GM10248 (cell line): ENCODE measurements around the gene CADM1.

Experiments used
- CTCF ChIA-PET: fragments of 300-600 bp; sonication (Branson Sonifier 250); formaldehyde crosslinking; extraction: SDS; loops from one replicate; lab custom pipeline; 2021; ENCODE audit warnings: antibody characterized with exemption; lab: Yijun Ruan, JAX
- POLR2A ChIA-PET: fragments of 350-650 bp; sonication (Branson Sonifier 250); formaldehyde crosslinking; extraction: SDS; loops from one replicate; lab custom pipeline; 2020; ENCODE audit warnings: antibody characterized with exemption; lab: Yijun Ruan, JAX
- DNase-seq: peaks from one replicate; pipeline ENCODE4 v3.0.0; 2012; ENCODE audit errors: extremely low spot score
- CTCF ChIP-seq: IDR thresholded peaks from 2 replicates; pipeline ENCODE4 v1.5.1; 2012; ENCODE audit warnings: mild to moderate bottlenecking, low read depth; ENCODE audit errors: extremely low read depth, missing control alignments, control extremely low read depth

The CADM1 gene

GRCh38 chr11:115459563-115459962 is 44.7 kb downstream of the CADM1 start:
- TF ChIP-seq CTCF: no peak
- POLR2A ChIA-PET: no interaction called here
- CTCF ChIA-PET: interaction anchor here (2.0 to 2.2 kb wide), 2 partner anchors 11 to 12 kb away, joined by 5 to 9 read pairs; no protein-coding TSS in a partner anchor
- no peak for DNase-seq

DNA sequence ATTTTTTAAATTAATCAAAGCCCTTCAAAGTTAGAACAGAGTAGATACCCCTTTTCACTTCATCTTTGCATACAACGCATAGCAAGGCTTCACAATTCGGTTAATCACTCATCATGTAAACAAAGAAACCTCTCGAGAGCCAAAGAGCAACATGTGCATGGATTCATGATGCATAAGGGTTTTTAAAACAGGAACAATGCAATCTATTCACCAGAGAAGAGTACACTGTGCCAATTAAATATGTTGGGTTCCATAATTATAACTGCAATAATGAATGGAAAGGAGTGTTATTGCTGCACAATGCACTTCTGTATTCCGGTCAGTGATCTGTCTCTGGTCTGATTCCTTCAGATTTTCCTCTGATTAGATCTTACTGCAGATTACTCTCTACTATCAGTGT is 45.3 kb downstream of the CADM1 start:
- ChIA-PET CTCF (interaction anchor here (2.0 to 2.2 kb wide), 2 partner anchors 10 to 13 kb away, joined by 5 to 9 read pairs; no protein-coding TSS in a partner anchor), POLR2A (no interaction called here)
- no peak for DNase-seq
- no peak for TF ChIP-seq CTCF

DNA sequence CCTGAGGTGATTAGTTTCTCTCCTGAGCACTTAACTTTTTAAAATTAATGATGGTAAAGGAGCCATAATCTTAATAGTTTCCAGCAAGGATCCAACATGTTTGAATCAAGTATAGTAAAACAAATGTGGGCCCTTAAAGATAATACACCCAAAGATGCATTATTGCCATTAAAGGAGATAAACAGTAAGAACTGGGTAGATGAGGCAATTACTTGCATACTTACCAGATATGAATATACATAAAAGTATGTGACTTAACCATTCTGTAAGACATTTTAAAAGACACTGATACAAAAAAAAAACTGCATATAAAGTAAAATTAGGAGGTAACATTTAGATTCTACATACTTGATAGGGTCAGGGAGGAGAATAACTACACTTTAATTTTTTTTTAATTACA is 48.2 kb downstream of the CADM1 start:
- DNase-seq: no peak
- ChIA-PET CTCF (no interaction called here), POLR2A (no interaction called here)
- TF ChIP-seq CTCF: no peak

DNA sequence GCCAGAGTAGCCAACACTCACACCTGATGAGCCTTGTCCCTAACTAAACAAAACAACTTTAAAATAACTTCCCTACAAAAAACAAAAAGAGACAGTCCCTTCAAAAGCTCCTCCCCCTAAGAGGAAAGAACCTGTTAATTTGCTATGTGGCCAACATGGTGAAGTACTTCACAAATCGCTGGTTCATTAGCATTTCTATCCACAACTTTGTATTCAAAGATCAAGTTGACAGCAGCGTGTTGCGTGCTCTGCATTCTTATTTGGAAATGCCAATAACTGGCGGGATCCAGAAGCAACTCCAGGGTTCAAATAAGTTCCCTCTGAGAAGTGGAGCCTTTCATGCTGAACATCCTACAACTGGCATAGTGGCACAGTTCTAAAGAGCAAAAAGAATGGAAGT is 48.6 kb downstream of the CADM1 start:
- TF ChIP-seq CTCF: no peak
- no peak for DNase-seq
- POLR2A ChIA-PET: no interaction called here
- CTCF ChIA-PET: no interaction called here

DNA sequence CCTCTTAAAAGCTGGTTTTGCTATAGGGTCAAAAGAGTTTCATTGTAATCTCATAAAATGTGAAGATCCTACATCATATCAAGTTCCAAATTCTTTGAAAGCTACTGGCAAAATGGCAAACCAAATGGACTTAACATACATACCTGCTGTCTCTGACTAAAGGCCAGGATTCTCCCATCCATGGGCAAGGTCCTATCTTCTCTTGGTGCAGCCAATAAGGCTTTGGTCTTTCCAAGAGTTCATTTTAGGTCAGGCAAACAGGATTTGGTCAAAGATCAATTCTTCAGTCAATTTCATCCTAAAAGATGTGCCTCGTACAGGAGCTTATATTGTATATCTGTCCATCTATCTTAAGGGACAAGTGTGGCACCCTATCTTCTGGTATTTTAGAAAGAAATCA is 49.7 kb downstream of the CADM1 start:
- no peak for DNase-seq
- TF ChIP-seq CTCF: no peak
- CTCF ChIA-PET: interaction anchor here (0.7 kb wide), 1 partner anchor 9 kb away, joined by 3 read pairs; no protein-coding TSS in a partner anchor
- POLR2A ChIA-PET: no interaction called here

- DNase-seq: no peak
- ChIA-PET CTCF (interaction anchor here (0.7 kb wide), 1 partner anchor 10 kb away, joined by 3 read pairs; no protein-coding TSS in a partner anchor), POLR2A (no interaction called here)
- no peak for TF ChIP-seq CTCF
These were observed 50.3 kb downstream of the CADM1 start for GRCh38 chr11:115453693-115454490.

- TF ChIP-seq CTCF: no peak
- ChIA-PET CTCF (no interaction called here), POLR2A (no interaction called here)
- DNase-seq: no peak
These were observed 52.0 kb downstream of the CADM1 start for GRCh38 chr11:115452241-115452640.
